HG02588 (cell line): ENCODE data around the gene CELF2.

Experiments used
- ATAC-seq: cut with Tn5 transposase; IDR thresholded peaks from one replicate; pipeline ENCODE4 v1.9.1; 2021; ENCODE audit warnings: mild to moderate bottlenecking, moderate library complexity; ENCODE audit not compliant: unreplicated experiment

The CELF2 gene

GRCh38 chr10:11242443-11243387 lies 225.0 kb downstream of the CELF2 start:
- ATAC-seq = peak; percentile 57

GRCh38 chr10:11243425-11244222 lies 226.0 kb downstream of the CELF2 start:
- no peak for ATAC-seq

- no peak for ATAC-seq
Measured at GRCh38 chr10:11245095-11245479, 227.4 kb downstream of the CELF2 start.

- peak; percentile 46 for ATAC-seq
Measured at GRCh38 chr10:11245510-11245909, 227.8 kb downstream of the CELF2 start.

- no peak for ATAC-seq
Measured at GRCh38 chr10:11245981-11246590, 228.4 kb downstream of the CELF2 start.

GRCh38 chr10:11246752-11247467 lies 229.2 kb downstream of the CELF2 start:
- no peak for ATAC-seq

- no peak for ATAC-seq
Measured at GRCh38 chr10:11249152-11249807, 231.6 kb downstream of the CELF2 start.

- ATAC-seq = no peak
Measured at GRCh38 chr10:11249808-11250195, 232.1 kb downstream of the CELF2 start.

- ATAC-seq = no peak
Measured at GRCh38 chr10:11250304-11250703, 232.6 kb downstream of the CELF2 start.

- no peak for ATAC-seq
Measured at GRCh38 chr10:11252887-11253286, 235.2 kb downstream of the CELF2 start.

- ATAC-seq = no peak
Measured at GRCh38 chr10:11253385-11254002, 235.8 kb downstream of the CELF2 start.

GRCh38 chr10:11255156-11255555 lies 237.5 kb downstream of the CELF2 start:
- ATAC-seq = no peak

- no peak for ATAC-seq
Measured at GRCh38 chr10:11255796-11256444, 238.2 kb downstream of the CELF2 start.

GRCh38 chr10:11256896-11257295 lies 239.2 kb downstream of the CELF2 start:
- no peak for ATAC-seq

GRCh38 chr10:11257440-11258090 lies 239.9 kb downstream of the CELF2 start:
- ATAC-seq = no peak

GRCh38 chr10:11260170-11260569 lies 242.5 kb downstream of the CELF2 start:
- ATAC-seq = no peak

GRCh38 chr10:11261143-11261542 lies 243.5 kb downstream of the CELF2 start:
- no peak for ATAC-seq

- ATAC-seq = no peak
Measured at GRCh38 chr10:11261687-11262493, 244.2 kb downstream of the CELF2 start.
